LNCaP clone FGC (cell line): Measurements from ENCODE around the gene HAO1.

Source experiments
- DNase-seq: peaks from one replicate; pipeline ENCODE4 v3.0.0-alpha.2; 2011; ENCODE audit warnings: low read depth
- H3K4me3 ChIP-seq: 2 replicates; pipeline ENCODE4 v1.5.1; 2011; ENCODE audit warnings: mild to moderate bottlenecking, low read depth, low read length, control low read depth
- CTCF ChIP-seq: IDR thresholded peaks from 2 replicates; pipeline ENCODE4 v1.5.1; 2012; ENCODE audit warnings: mild to moderate bottlenecking; ENCODE audit not compliant: control insufficient read depth, insufficient read depth; ENCODE audit errors: extremely low read depth

The HAO1 gene

GRCh38 chr20:7859356-7859802, 80.9 kb downstream of the HAO1 start:
- peak; percentile 91 for TF ChIP-seq CTCF
- no peak overlapping the region for H3K4me3 ChIP-seq
- peak; percentile 10 for DNase-seq

- DNase-seq = no peak
- no peak overlapping the region for H3K4me3 ChIP-seq
- no peak for TF ChIP-seq CTCF
Measured at GRCh38 chr20:7858734-7859250, 81.5 kb downstream of the HAO1 start.

- H3K4me3 ChIP-seq = no peak overlapping the region
- no peak for DNase-seq
- no peak for TF ChIP-seq CTCF
Measured at GRCh38 chr20:7856756-7857155, 83.5 kb downstream of the HAO1 start.

- no peak for DNase-seq
- no peak for TF ChIP-seq CTCF
- H3K4me3 ChIP-seq = no peak overlapping the region
Measured at GRCh38 chr20:7855545-7855944, 84.7 kb downstream of the HAO1 start.

- no peak for TF ChIP-seq CTCF
- no peak overlapping the region for H3K4me3 ChIP-seq
- no peak for DNase-seq
Measured at GRCh38 chr20:7853493-7853892, 86.8 kb downstream of the HAO1 start.

GRCh38 chr20:7850775-7851490, 89.3 kb downstream of the HAO1 start:
- no peak overlapping the region for H3K4me3 ChIP-seq
- DNase-seq = no peak
- TF ChIP-seq CTCF = no peak

GRCh38 chr20:7849675-7850074, 90.6 kb downstream of the HAO1 start:
- no peak overlapping the region for H3K4me3 ChIP-seq
- no peak for TF ChIP-seq CTCF
- no peak for DNase-seq
